Stomach smooth muscle (tissue), 2 donors: ENCODE measurements around the gene KIF23.

Source experiments
- H3K27ac ChIP-seq: one replicate; pipeline ENCODE4 v1.7.0; 2013; ENCODE audit warnings: mild to moderate bottlenecking, low read length, inconsistent platforms
- H3K27me3 ChIP-seq, 2 donors: one replicate each; pipeline ENCODE4 v1.7.0; 2013; ENCODE audit warnings: low read length in 2 of 2; ENCODE audit not compliant: insufficient read depth in 2 of 2, control insufficient read depth in 1 of 2
- H3K36me3 ChIP-seq, 2 donors: one replicate each; pipeline ENCODE4 v1.7.0; 2013; ENCODE audit warnings: low read length in 2 of 2; ENCODE audit not compliant: control insufficient read depth in 2 of 2, insufficient read depth in 2 of 2
- H3K4me1 ChIP-seq: one replicate; pipeline ENCODE4 v1.7.0; 2013; ENCODE audit warnings: low read length; ENCODE audit not compliant: control insufficient read depth, insufficient read depth
- H3K4me3 ChIP-seq, 2 donors: one replicate each; pipeline ENCODE4 v1.7.0; 2013; ENCODE audit warnings: low read length in 2 of 2
- H3K9ac ChIP-seq, 2 donors: one replicate each; pipeline ENCODE4 v1.7.0; 2013; ENCODE audit warnings: low read length in 2 of 2, mild to moderate bottlenecking in 1 of 2
- H3K9me3 ChIP-seq, 2 donors: one replicate each; pipeline ENCODE4 v1.7.0; 2013; ENCODE audit warnings: low read length in 2 of 2; ENCODE audit not compliant: control insufficient read depth in 2 of 2
- donor health status: healthy.
- donor health status: Pancreatic carcinoma.

The KIF23 gene

GRCh38 chr15:69466733-69467132 lies 52.6 kb downstream of the KIF23 start:
- H3K9me3 ChIP-seq, result no peaks in the 10 kb centered on the region
- no peak overlapping the region for H3K9ac ChIP-seq
- no peaks in the 10 kb centered on the region for H3K36me3 ChIP-seq
- H3K4me3 ChIP-seq, result no peak overlapping the region
- no peaks in the 10 kb centered on the region for H3K27me3 ChIP-seq
- no peak overlapping the region for H3K27ac ChIP-seq
- peaks cover 13% of the 10 kb centered on the region for H3K4me1 ChIP-seq

- Histone ChIP-seq H3K9ac (no peak overlapping the region), H3K27ac (no peak overlapping the region)
These were observed 53.5 kb downstream of the KIF23 start for GRCh38 chr15:69467636-69468035.

GRCh38 chr15:69468241-69469121 lies 54.3 kb downstream of the KIF23 start:
- Histone ChIP-seq H3K27me3 (no peaks in the 10 kb centered on the region), H3K4me3 (no peak overlapping the region), H3K36me3 (no peaks in the 10 kb centered on the region), H3K27ac (no peak overlapping the region), H3K9me3 (no peaks in the 10 kb centered on the region), H3K9ac (no peak overlapping the region), H3K4me1 (no peaks in the 10 kb centered on the region)

More at GRCh38 chr15:69467636-69468035, 53.5 kb downstream of the KIF23 start:
- peaks cover 4% of the 10 kb centered on the region for H3K4me1 ChIP-seq
- H3K9me3 ChIP-seq, result no peaks in the 10 kb centered on the region
- no peaks in the 10 kb centered on the region for H3K36me3 ChIP-seq
- no peaks in the 10 kb centered on the region for H3K27me3 ChIP-seq
- no peak overlapping the region for H3K4me3 ChIP-seq

GRCh38 chr15:69469467-69470201 lies 55.5 kb downstream of the KIF23 start:
- no peak overlapping the region for H3K27ac ChIP-seq
- no peaks in the 10 kb centered on the region for H3K36me3 ChIP-seq
- no peaks in the 10 kb centered on the region for H3K9me3 ChIP-seq
- no peaks in the 10 kb centered on the region for H3K4me1 ChIP-seq
- no peak overlapping the region for H3K9ac ChIP-seq
- H3K4me3 ChIP-seq, result no peak overlapping the region
- H3K27me3 ChIP-seq, result no peaks in the 10 kb centered on the region

GRCh38 chr15:69472046-69472445 lies 57.9 kb downstream of the KIF23 start:
- Histone ChIP-seq H3K36me3 (no peaks in the 10 kb centered on the region), H3K9ac (no peak overlapping the region), H3K27ac (no peak overlapping the region), H3K27me3 (peaks cover 0 to 2% of the 10 kb centered on the region in 2 donors), H3K4me3 (no peak overlapping the region), H3K4me1 (no peaks in the 10 kb centered on the region), H3K9me3 (no peaks in the 10 kb centered on the region)

- Histone ChIP-seq H3K36me3 (no peaks in the 10 kb centered on the region), H3K9me3 (no peaks in the 10 kb centered on the region), H3K27me3 (peaks cover 0 to 2% of the 10 kb centered on the region in 2 donors), H3K27ac (no peak overlapping the region), H3K4me1 (no peaks in the 10 kb centered on the region), H3K9ac (no peak overlapping the region), H3K4me3 (no peak overlapping the region)
These were observed 58.4 kb downstream of the KIF23 start for GRCh38 chr15:69472562-69472961.

- H3K9ac ChIP-seq, result no peak overlapping the region
- no peaks in the 10 kb centered on the region for H3K36me3 ChIP-seq
- H3K27me3 ChIP-seq, result peaks cover 0 to 2% of the 10 kb centered on the region in 2 donors
- H3K4me3 ChIP-seq, result no peak overlapping the region
- H3K4me1 ChIP-seq, result no peaks in the 10 kb centered on the region
- no peak overlapping the region for H3K27ac ChIP-seq
- no peaks in the 10 kb centered on the region for H3K9me3 ChIP-seq
These were observed 60.1 kb downstream of the KIF23 start for GRCh38 chr15:69474291-69474690.

- Histone ChIP-seq H3K9ac (no peak overlapping the region), H3K4me3 (no peak overlapping the region), H3K9me3 (peaks cover under 1 to 2% of the 10 kb centered on the region in 2 donors), H3K36me3 (no peaks in the 10 kb centered on the region), H3K27ac (no peak overlapping the region), H3K4me1 (no peaks in the 10 kb centered on the region), H3K27me3 (peaks cover 0 to 2% of the 10 kb centered on the region in 2 donors)
These were observed 60.8 kb downstream of the KIF23 start for GRCh38 chr15:69474846-69475455.

GRCh38 chr15:69475769-69476358 lies 61.7 kb downstream of the KIF23 start:
- H3K9me3 ChIP-seq, result peaks cover 2 to 3% of the 10 kb centered on the region in 2 donors
- H3K9ac ChIP-seq, result no peak overlapping the region
- H3K4me1 ChIP-seq, result no peaks in the 10 kb centered on the region
- no peak overlapping the region for H3K4me3 ChIP-seq
- H3K27me3 ChIP-seq, result peaks cover 0 to 2% of the 10 kb centered on the region in 2 donors
- no peaks in the 10 kb centered on the region for H3K36me3 ChIP-seq
- H3K27ac ChIP-seq, result no peak overlapping the region

GRCh38 chr15:69476704-69477473 lies 62.7 kb downstream of the KIF23 start:
- H3K27ac ChIP-seq, result no peak overlapping the region
- peaks cover 0 to 2% of the 10 kb centered on the region in 2 donors for H3K27me3 ChIP-seq
- no peaks in the 10 kb centered on the region for H3K36me3 ChIP-seq
- H3K9me3 ChIP-seq, result peaks cover 2 to 3% of the 10 kb centered on the region in 2 donors
- H3K4me1 ChIP-seq, result no peaks in the 10 kb centered on the region
- no peak overlapping the region for H3K4me3 ChIP-seq
- no peak overlapping the region for H3K9ac ChIP-seq
